Endometrium (tissue), 2 donors: ENCODE measurements around the gene SYTL5.

ENCODE experiments used
- FAIRE-seq: peaks from 2 replicates; lab custom pipeline; 2012; peaks lifted over from hg19 to GRCh38; lab: Jason Lieb, UNC
- donor health status: control.
- donor health status: control.

Gene SYTL5

GRCh38 chrX:38028300-38028699, 21.9 kb downstream of the SYTL5 start:
- FAIRE-seq, result no peak

DNA sequence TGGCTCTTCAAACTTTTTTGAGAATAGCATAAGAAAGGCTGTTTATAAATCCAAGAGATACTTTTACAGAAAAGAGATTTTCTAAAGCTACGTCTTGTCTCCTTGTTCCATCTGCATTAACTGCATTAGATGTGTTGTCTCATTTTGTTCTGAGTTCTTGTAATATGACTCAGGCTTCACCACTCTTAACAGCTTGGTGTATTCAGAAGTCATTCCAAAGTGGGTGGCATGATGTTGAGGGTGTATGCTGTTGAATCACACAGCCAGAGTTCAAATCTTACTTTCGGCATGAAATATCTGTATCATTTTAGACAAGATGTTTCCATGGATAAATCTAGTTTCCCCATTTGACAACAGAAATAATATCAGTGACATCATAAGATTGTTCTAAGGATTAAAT, 30.1 kb downstream of the SYTL5 start:
- FAIRE-seq, result no peak

DNA sequence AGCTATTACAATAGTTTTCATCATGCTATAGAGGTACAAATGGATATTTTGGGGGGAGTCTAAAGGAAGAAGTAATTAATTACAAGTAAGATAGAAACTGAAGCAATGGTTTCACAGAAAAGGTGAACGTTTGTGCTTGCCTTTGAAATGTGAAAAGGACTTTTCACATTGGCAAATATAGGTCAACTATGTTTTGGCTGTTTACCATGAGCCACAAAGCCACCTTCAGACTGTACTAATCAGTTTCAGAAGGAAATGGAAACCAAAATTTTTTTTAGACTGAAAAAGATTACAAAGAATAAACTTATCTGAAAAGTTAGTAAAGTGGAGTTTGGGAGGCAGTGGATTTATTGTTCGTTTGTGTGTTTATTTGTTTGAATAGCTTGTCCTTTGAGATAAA, 32.1 kb downstream of the SYTL5 start:
- no peak for FAIRE-seq

- FAIRE-seq, result no peak
These were observed 34.9 kb downstream of the SYTL5 start for GRCh38 chrX:38041237-38041636.

- no peak for FAIRE-seq
These were observed 38.3 kb downstream of the SYTL5 start for GRCh38 chrX:38044701-38045100.

- no peak for FAIRE-seq
These were observed 39.3 kb downstream of the SYTL5 start for GRCh38 chrX:38045538-38046096.

GRCh38 chrX:38048886-38049285, 42.5 kb downstream of the SYTL5 start:
- FAIRE-seq, result no peak

- FAIRE-seq, result no peak
These were observed 44.5 kb downstream of the SYTL5 start for GRCh38 chrX:38050806-38051205.

GRCh38 chrX:38052096-38052495, 45.7 kb downstream of the SYTL5 start:
- no peak for FAIRE-seq

GRCh38 chrX:38055170-38055847, 49.0 kb downstream of the SYTL5 start:
- FAIRE-seq, result no peak

DNA sequence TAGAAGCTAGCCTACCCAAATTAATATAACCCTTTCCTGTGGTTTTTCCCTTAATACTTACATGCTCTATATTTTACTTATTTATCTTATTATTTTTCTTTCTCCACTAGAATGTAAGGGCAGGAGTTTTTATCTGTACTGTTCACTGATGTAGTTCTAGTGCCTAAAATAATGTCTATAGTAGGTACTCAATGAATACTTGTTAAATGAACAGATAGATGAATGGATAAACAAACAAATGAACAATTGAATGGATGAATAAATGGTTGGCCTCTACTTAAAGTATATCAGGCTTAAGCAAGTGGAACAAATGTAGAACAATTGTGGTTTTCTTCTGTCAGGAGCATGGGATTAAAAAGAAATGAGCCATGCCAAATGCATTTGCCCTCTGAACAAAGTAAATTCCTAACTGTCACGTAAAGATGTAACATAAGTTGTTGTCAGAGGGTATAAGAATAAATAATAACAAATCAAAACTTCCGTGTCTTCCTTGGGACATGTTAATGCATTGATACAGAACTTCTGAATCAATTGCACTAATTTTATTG, 54.1 kb downstream of the SYTL5 start:
- no peak for FAIRE-seq

DNA sequence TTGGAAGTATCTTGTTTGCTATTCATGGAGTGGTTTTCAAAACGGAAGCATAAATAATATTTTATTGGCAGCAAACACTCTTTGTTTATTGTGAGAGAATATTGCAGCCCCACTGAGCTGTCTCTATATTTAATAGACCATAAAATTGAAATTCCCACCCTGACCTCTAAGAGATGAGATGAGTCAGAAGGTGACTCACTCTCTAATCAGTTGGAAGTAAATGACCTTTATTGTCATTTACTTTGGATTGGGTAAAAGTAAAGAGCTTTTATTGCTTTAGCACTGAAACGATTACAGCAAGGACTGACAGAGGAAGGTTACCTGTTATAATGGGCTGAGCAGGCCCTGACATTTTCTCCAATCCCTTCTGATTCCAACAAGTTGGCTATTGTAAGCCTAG, 55.0 kb downstream of the SYTL5 start:
- FAIRE-seq, result no peak

- no peak for FAIRE-seq
These were observed 60.6 kb downstream of the SYTL5 start for GRCh38 chrX:38066934-38067333.

- FAIRE-seq, result no peak
These were observed 62.9 kb downstream of the SYTL5 start for GRCh38 chrX:38069273-38069672.

GRCh38 chrX:38069991-38070390, 63.6 kb downstream of the SYTL5 start:
- no peak for FAIRE-seq

DNA sequence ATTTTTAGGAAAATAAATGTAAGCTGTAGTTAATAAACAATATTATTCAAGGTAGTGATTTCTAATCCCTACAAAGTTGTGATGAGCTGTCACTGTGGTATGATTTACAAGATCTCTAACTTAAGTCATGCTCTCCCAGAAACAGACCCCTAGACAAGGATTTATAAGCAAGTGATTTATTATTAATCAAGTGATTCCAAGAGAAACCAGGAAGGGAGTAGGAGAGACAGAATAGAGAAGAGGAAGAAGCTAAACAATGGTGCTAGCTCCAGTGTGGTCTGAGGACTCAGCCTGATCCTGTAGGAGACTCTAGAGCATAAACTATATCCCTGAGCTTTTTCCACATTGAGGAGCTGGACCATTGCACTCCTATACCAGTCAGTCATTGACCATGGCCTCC, 73.1 kb downstream of the SYTL5 start:
- FAIRE-seq, result no peak

DNA sequence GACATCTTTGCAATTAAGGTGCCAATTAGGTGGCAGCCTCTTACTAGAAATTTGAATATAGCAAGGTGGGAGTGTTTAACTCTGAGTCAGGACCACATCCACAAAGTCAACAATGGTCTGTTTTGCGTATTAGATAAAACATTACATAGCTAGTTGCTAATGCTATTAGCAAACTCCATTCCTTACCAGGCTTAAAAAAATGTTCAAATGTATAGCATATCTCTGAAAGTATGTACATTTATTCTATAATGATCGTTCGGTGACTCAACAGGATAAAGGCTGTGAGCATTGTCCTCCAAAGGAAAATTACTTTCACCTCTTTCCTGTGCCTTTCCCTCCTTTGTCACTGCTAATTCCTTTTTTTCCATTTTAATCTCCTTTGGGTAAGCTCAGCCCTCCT, 74.5 kb downstream of the SYTL5 start:
- FAIRE-seq, result no peak

GRCh38 chrX:38081909-38082308, 75.6 kb downstream of the SYTL5 start:
- FAIRE-seq, result no peak

DNA sequence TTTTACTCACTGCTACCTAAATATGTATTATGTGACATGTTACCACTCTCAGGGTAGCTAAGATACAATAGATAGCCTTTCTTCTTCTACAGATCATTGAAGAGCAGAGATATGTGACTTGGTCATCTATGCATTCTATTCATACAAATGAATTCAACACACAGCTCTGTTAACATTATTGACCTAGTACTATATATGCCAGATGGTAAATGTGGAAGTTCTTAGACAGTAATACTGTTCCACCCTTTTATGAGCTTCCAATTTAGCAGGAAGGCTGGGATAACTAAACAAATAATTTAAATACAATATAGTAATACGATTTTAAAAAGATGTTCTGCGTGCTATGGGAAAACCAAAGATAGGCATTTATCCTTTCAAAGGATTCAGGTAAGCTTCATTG, 76.0 kb downstream of the SYTL5 start:
- FAIRE-seq, result no peak

DNA sequence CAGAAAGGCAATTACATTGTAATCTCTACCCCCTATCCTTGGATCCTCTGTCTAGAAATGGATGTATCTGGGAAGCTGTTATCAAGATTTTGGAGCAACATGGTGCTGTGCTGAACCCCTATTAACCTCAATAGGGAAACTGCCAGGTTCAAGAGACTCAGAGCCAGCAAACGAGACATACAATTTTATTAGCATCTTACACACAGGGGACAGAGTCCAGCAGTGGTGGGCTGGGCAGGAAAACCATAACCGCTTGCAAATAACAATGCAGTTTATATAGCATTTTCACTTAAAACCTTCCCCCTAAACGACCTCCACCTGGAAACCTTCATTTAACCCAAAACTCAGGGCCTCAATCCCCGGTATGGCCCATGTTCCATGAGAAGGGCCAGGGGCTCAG, 79.5 kb downstream of the SYTL5 start:
- FAIRE-seq, result no peak

- no peak for FAIRE-seq
These were observed 80.3 kb downstream of the SYTL5 start for GRCh38 chrX:38086451-38087215.

DNA sequence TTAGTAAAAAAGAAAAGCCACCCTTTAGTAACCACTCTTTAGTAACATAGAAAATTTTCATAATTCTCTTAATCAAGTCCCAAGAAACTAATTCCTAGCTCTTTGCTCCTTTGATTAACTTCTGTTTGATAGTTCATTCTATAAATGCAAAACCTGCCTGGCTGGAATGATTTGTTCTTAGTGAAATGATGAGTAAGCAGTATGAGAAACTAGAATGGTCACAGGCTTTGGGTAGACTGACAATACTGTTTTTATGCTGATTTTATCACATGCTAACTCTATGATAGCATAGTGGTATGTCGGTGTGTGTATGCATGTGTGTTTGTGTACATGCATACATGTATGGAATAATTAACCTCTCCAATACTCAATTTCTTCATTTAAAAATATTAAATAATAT, 81.2 kb downstream of the SYTL5 start:
- no peak for FAIRE-seq
